ENCODE data around the gene GFOD1. TPM values are rescaled to one million over a fixed set of nuclear protein-coding genes. Genes with fewer than 3 reads are reported as not detected.
"Not testable (repeated sequence)": the region's sequence is repeated elsewhere in the genome, so short reads cannot be mapped to it uniquely, and the experiment has no call there.

GFOD1 gene
- total RNA-seq, 2 donors from 2014 or later = 3.3 to 5.2 TPM

DNA sequence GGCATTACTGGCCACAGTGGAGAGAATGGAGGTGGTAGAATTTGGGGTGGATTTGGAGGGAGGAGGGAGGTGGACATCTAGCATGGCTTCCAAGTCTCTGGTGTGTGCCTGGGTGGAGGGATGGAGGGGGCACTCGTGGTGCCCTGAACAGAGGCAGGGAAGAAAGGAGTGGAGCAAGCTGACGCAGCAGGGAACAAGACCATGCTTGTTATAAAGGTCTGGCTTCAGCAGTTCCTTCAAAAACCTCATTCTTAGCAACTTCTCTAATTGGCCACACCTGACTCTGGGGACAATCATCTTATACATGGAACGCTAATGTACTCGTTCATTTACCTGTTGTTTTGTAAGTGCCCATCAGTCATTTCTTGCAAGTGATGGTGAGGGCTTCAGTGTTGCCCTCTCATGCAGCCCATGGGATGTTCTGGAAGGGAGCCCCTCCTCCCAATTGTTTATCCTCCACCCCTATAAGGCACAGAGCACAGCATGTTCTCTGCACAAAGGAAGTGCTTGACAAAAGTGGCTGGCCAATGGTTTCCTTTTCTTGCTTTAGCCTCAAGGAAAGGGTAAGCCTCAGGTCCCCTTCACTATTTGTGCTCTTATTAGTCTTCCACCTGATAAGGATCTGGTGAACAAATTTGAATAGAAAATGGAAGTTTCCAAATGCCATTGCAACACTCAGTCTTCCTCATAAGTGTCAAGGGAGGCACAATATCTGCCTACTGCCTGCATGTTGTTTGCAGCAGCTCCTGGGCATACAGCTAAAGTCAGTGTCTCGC lies 39.3 kb downstream of the GFOD1 start:
- Mint-ChIP-seq H3K27me3 (ENCODE audit: low read depth) (no peaks in the 10 kb centered on the region), H3K36me3 (ENCODE audit: insufficient read depth in 2 of 2) (no peaks in the 10 kb centered on the region), H3K9me3 (no peaks in the 10 kb centered on the region), H3K4me1 (ENCODE audit: low read depth) (peaks cover 38% of the 10 kb centered on the region), H3K4me3 (no peak overlapping the region), H3K27ac (no peak overlapping the region)
- DNase-seq = no peak
- no peak for ATAC-seq (replicated peaks in 1 of 2)

DNA sequence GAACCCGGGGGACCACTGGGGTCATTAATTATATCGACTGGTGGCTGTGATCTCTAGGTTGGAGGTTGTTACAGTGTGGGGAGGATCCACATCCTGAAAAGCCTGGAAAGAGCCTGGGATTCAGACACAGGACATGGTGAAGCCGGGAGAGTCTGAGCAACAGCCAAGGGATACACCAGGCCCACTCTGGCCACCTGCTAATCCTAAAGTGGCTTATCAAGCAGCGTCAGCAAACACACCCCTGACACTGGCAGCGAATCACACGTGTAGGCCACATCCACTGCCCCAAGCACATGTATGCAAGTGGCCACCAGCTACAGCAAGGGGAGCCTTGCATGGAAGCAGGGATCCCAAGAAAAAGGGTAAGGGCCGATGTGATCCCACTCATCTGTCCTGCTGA lies 41.0 kb downstream of the GFOD1 start:
- no peaks in the 10 kb centered on the region for H3K9me3 Mint-ChIP-seq
- H3K4me3 Mint-ChIP-seq = no peak overlapping the region
- ATAC-seq (replicated peaks in 1 of 2) (no peak), DNase-seq (no peak)
- H3K36me3 Mint-ChIP-seq (ENCODE audit: insufficient read depth in 2 of 2) = no peaks in the 10 kb centered on the region
- peaks cover 34% of the 10 kb centered on the region for H3K4me1 Mint-ChIP-seq (ENCODE audit: low read depth)
- H3K27ac Mint-ChIP-seq = no peak overlapping the region
- H3K27me3 Mint-ChIP-seq (ENCODE audit: low read depth) = no peaks in the 10 kb centered on the region

- Mint-ChIP-seq H3K27ac (no peak overlapping the region), H3K4me1 (ENCODE audit: low read depth) (peaks cover 39% of the 10 kb centered on the region), H3K27me3 (ENCODE audit: low read depth) (no peaks in the 10 kb centered on the region), H3K36me3 (ENCODE audit: insufficient read depth in 2 of 2) (no peaks in the 10 kb centered on the region), H3K4me3 (no peak overlapping the region), H3K9me3 (no peaks in the 10 kb centered on the region)
- DNase-seq (no peak), ATAC-seq (replicated peaks in 1 of 2) (no peak)
Observed at GRCh38 chr6:13445744-13446115, 41.7 kb downstream of the GFOD1 start.

DNA sequence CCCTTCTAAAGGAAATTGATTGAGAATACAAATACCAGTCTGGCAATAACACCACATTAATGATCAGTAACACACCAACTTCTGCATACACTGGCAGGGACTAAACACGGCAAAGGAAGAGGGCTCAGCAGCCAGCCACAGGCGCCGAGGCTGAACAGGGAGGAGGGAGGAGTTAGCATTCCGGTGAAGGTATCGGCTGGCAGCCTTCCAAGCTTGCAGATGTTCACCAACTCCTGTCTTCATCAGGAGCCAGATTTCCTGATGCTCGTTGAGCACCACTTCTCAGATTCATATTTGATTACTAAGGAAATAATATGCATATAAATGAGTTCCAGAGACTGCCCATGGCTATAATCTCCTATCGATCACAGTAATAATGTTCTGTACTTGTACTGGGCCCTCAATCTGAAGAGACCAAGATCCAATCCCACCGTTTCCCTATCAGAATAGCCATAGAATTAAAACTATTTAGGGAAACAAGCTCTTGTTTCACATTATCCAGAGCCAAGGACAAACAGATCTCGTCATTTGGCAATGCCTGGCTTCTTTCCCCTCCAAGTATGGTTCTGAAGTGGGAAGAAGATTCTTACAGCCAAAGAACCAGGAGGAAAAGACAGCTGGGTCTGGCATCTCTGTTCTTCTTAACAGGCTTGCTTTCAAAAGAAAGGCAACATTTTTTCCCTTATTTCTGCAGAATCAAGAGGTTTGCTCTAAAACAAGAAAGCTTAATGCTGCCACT lies 42.2 kb downstream of the GFOD1 start:
- no peak for DNase-seq
- Mint-ChIP-seq H3K4me1 (ENCODE audit: low read depth) (peaks cover 39% of the 10 kb centered on the region), H3K4me3 (peak overlapping the region in 1 of 2 donors; percentile 32), H3K36me3 (ENCODE audit: insufficient read depth in 2 of 2) (no peaks in the 10 kb centered on the region), H3K27me3 (ENCODE audit: low read depth) (no peaks in the 10 kb centered on the region), H3K9me3 (no peaks in the 10 kb centered on the region), H3K27ac (no peak overlapping the region)
- ATAC-seq (replicated peaks in 1 of 2) = no peak

DNA sequence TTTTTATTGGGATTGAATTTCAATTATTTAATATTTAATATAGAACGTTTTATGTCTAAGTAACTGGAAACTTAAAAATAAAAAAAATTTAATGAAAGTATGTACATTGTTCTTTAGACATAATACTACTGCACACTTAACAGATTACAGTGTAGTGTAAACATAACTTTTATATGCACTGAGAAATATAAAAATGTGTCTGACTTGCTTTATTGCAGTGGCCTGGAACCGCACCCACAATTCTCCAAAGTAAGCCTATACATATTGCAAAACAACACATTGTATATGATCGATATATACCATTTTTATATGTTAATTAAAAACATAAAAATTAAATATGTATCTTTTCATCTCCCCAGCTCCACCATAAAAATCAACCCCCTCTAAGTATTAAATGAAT lies 42.8 kb downstream of the GFOD1 start:
- Mint-ChIP-seq H3K27ac (no peak overlapping the region), H3K4me1 (ENCODE audit: low read depth) (peaks cover 39% of the 10 kb centered on the region), H3K27me3 (ENCODE audit: low read depth) (no peaks in the 10 kb centered on the region), H3K4me3 (peak overlapping the region in 1 of 2 donors; percentile 32), H3K9me3 (no peaks in the 10 kb centered on the region), H3K36me3 (ENCODE audit: insufficient read depth in 2 of 2) (no peaks in the 10 kb centered on the region)
- DNase-seq = no peak
- ATAC-seq (replicated peaks in 1 of 2) = no peak

GRCh38 chr6:13443978-13444377 lies 43.4 kb downstream of the GFOD1 start:
- not testable (repeated sequence) for DNase-seq; H3K9me3 Mint-ChIP-seq; H3K4me3 Mint-ChIP-seq; H3K27me3 Mint-ChIP-seq (ENCODE audit: low read depth); H3K27ac Mint-ChIP-seq; H3K36me3 Mint-ChIP-seq (ENCODE audit: insufficient read depth in 2 of 2); ATAC-seq (replicated peaks in 1 of 2)
- H3K4me1 Mint-ChIP-seq (ENCODE audit: low read depth) = peaks cover 45% of the 10 kb centered on the region

GRCh38 chr6:13441778-13442177 lies 45.6 kb downstream of the GFOD1 start:
- ATAC-seq (replicated peaks in 1 of 2) = no peak
- H3K4me3 Mint-ChIP-seq = no peak overlapping the region
- no peak for DNase-seq

GRCh38 chr6:13439644-13440043 lies 47.8 kb downstream of the GFOD1 start:
- H3K9me3 Mint-ChIP-seq = no peaks in the 10 kb centered on the region

More at GRCh38 chr6:13441778-13442177, 45.6 kb downstream of the GFOD1 start:
- H3K36me3 Mint-ChIP-seq (ENCODE audit: insufficient read depth in 2 of 2) = no peaks in the 10 kb centered on the region
- H3K27ac Mint-ChIP-seq = no peak overlapping the region
- H3K9me3 Mint-ChIP-seq = no peaks in the 10 kb centered on the region
- H3K4me1 Mint-ChIP-seq (ENCODE audit: low read depth) = peaks cover 38% of the 10 kb centered on the region
- H3K27me3 Mint-ChIP-seq (ENCODE audit: low read depth) = no peaks in the 10 kb centered on the region

GRCh38 chr6:13438126-13438525 lies 49.3 kb downstream of the GFOD1 start:
- H3K27ac Mint-ChIP-seq = no peak overlapping the region
- H3K9me3 Mint-ChIP-seq = peaks cover 4% of the 10 kb centered on the region in 2 donors
- peaks cover 53% of the 10 kb centered on the region for H3K4me1 Mint-ChIP-seq (ENCODE audit: low read depth)
- peaks cover 5 to 9% of the 10 kb centered on the region in 2 donors for H3K36me3 Mint-ChIP-seq (ENCODE audit: insufficient read depth in 2 of 2)
- no peak for DNase-seq
- H3K4me3 Mint-ChIP-seq = no peak overlapping the region
- H3K27me3 Mint-ChIP-seq (ENCODE audit: low read depth) = no peaks in the 10 kb centered on the region
- no peak for ATAC-seq (replicated peaks in 1 of 2)

More at GRCh38 chr6:13439644-13440043, 47.8 kb downstream of the GFOD1 start:
- no peak for DNase-seq
- no peak overlapping the region for H3K27ac Mint-ChIP-seq
- no peak overlapping the region for H3K4me3 Mint-ChIP-seq
- no peaks in the 10 kb centered on the region for H3K27me3 Mint-ChIP-seq (ENCODE audit: low read depth)
- H3K36me3 Mint-ChIP-seq (ENCODE audit: insufficient read depth in 2 of 2) = peaks cover 0 to 3% of the 10 kb centered on the region in 2 donors
- no peak for ATAC-seq (replicated peaks in 1 of 2)
- peaks cover 43% of the 10 kb centered on the region for H3K4me1 Mint-ChIP-seq (ENCODE audit: low read depth)

GRCh38 chr6:13437218-13437996 lies 50.0 kb downstream of the GFOD1 start:
- Mint-ChIP-seq H3K9me3 (peaks cover 4% of the 10 kb centered on the region in 2 donors), H3K36me3 (ENCODE audit: insufficient read depth in 2 of 2) (peaks cover 5 to 9% of the 10 kb centered on the region in 2 donors), H3K27ac (peak overlapping the region; percentile 59), H3K4me1 (ENCODE audit: low read depth) (peaks cover 60% of the 10 kb centered on the region), H3K4me3 (no peak overlapping the region), H3K27me3 (ENCODE audit: low read depth) (no peaks in the 10 kb centered on the region)
- no peak for DNase-seq
- no peak for ATAC-seq (replicated peaks in 1 of 2)

DNA sequence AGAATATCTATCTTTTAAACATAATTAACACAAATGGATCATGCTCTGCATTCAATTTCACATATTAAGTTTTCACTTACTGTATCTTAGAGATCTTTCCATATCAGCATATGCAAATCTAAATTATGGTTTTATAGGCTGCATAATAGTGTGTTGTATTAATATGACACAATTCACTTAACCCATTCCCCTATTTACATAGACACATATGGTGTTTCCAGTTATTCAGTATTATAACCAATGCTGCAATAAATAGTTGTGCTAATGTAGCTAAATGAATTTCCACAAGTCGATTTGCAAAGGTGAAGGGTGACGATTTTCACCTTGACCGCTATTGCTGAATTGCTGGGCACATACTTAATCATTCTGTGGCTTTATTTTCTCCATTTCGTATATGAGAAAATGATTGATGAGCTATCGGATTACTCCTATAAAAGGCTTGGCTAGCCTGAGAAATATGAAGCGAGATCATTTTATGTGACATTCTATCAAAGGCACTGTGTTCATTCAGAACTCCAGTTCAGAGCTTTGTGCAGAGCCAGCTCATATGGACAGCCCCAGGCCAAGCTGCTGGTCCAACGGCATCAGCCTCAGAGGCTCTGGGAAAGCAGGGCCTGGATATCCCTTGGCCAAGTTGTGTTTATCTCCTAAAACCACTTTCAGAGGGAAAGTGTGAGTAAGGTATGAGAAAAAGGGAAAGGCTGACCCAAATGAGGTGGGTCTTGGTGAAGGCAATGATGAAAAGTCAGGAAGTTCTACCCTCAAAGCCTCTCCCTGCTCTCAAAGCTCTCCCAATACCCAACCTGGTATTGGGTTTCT lies 50.8 kb downstream of the GFOD1 start:
- DNase-seq (no peak), ATAC-seq (replicated peaks in 1 of 2) (no peak)
- Mint-ChIP-seq H3K9me3 (peaks cover 4% of the 10 kb centered on the region in 2 donors), H3K27me3 (ENCODE audit: low read depth) (no peaks in the 10 kb centered on the region), H3K4me1 (ENCODE audit: low read depth) (peaks cover 68% of the 10 kb centered on the region), H3K36me3 (ENCODE audit: insufficient read depth in 2 of 2) (peaks cover 5 to 9% of the 10 kb centered on the region in 2 donors), H3K27ac (no peak overlapping the region), H3K4me3 (peak overlapping the region in 1 of 2 donors; percentile 15)

DNA sequence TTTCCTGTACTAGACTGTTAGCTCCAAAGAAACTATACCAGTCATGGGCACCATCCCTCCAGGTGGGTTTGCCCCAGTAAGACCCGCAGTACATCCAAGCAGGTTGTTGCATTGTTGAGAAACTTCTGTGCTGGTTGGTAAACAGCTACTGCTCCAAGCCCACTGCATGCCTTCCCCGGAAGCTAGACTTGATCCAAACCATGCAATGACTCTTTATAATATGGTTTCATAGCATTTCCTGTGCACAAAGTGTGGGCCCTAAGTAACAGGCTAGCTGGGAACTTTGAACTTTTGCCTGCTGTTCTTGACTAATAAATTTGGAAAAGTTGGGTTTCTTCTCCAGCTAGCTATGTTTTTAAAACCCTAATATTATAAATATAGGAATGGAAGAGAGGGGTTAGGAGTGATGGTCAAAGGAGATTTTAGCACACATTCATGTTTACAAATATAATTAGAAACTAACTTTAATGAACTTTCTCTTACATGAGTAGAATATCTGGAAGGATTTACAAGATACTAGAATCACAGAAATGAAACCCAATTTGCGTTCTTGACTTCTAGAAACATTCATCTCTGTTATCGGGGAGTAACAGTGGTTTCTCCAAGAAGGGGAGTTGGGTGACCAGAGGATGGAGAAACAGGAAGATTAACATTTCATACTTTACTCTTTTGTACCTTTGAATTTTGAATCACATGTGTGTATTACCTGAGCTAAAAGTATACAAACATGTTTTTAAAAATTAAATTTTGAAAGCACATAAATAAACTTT lies 51.7 kb downstream of the GFOD1 start:
- peaks cover 69% of the 10 kb centered on the region for H3K4me1 Mint-ChIP-seq (ENCODE audit: low read depth)
- ATAC-seq (replicated peaks in 1 of 2) = no peak
- no peaks in the 10 kb centered on the region for H3K27me3 Mint-ChIP-seq (ENCODE audit: low read depth)
- peak overlapping the region; percentile 62 to 70 for H3K4me3 Mint-ChIP-seq
- peaks cover 5 to 9% of the 10 kb centered on the region in 2 donors for H3K36me3 Mint-ChIP-seq (ENCODE audit: insufficient read depth in 2 of 2)
- DNase-seq = no peak
- H3K9me3 Mint-ChIP-seq = peaks cover 4% of the 10 kb centered on the region in 2 donors
- peak overlapping the region; percentile 66 for H3K27ac Mint-ChIP-seq
